HCT116 (cell line): ENCODE data around the gene NFATC1.

Experiments used
- EZH2 ChIP-seq: fragments of 200-600 bp; sonication (generic); IDR thresholded peaks from 2 replicates; pipeline ENCODE4 v1.6.1; 2017; ENCODE audit warnings: antibody characterized with exemption, mixed run types
- EZH2phosphoT487 ChIP-seq: fragments of 200-600 bp; IDR thresholded peaks from 2 replicates; pipeline ENCODE4 v1.6.1; 2018; ENCODE audit warnings: antibody characterized with exemption, borderline replicate concordance
- POLR2A ChIP-seq: IDR thresholded peaks from 2 replicates; pipeline ENCODE4 v1.7.0; 2011; ENCODE audit warnings: borderline replicate concordance; ENCODE audit not compliant: insufficient read depth, insufficient read length; ENCODE audit errors: extremely low read depth
- POLR2AphosphoS5 ChIP-seq: IDR thresholded peaks from 2 replicates; pipeline ENCODE4 v1.6.1; 2011; ENCODE audit warnings: mild to moderate bottlenecking, low read depth, low read length, moderate library complexity
- TCF7L2 ChIP-seq: IDR thresholded peaks from 2 replicates; pipeline ENCODE4 v1.7.0; 2011; ENCODE audit warnings: borderline replicate concordance, inconsistent platforms; ENCODE audit not compliant: insufficient read depth, insufficient read length; ENCODE audit errors: extremely low read depth
- YY1 ChIP-seq: IDR thresholded peaks from 2 replicates; pipeline ENCODE4 v1.6.1; 2011; ENCODE audit warnings: low read length, low read depth, moderate library complexity, mild to moderate bottlenecking; ENCODE audit not compliant: insufficient replicate concordance; ENCODE audit errors: extremely low read depth
- TF ChIP-seq, protein P1 (sequence below), 3 experiments: fragments of 200-600 bp in 1 of 3; sonication (generic) in 1 of 3; IDR thresholded peaks in 2 of 3; conservative IDR thresholded peaks in 1 of 3; 2 replicates each; pipeline ENCODE4 v1.5.1; 2012 to 2017; ENCODE audit warnings: low read depth in 2 of 3, low read length in 2 of 3, antibody characterized with exemption in 1 of 3, borderline replicate concordance in 1 of 3, control low read depth in 1 of 3, mild to moderate bottlenecking in 1 of 3, mixed read lengths in 1 of 3, mixed run types in 1 of 3, moderate library complexity in 1 of 3; ENCODE audit not compliant: insufficient read depth in 1 of 3
- TF ChIP-seq, protein P2 (sequence below): IDR thresholded peaks from 2 replicates; pipeline ENCODE4 v1.6.1; 2012
- TF ChIP-seq, protein P3 (sequence below): IDR thresholded peaks from 2 replicates; pipeline ENCODE4 v1.6.1; 2012
- TF ChIP-seq, protein P4 (sequence below): IDR thresholded peaks from 2 replicates; pipeline ENCODE4 v1.6.1; 2012; ENCODE audit warnings: low read depth

DNA sequence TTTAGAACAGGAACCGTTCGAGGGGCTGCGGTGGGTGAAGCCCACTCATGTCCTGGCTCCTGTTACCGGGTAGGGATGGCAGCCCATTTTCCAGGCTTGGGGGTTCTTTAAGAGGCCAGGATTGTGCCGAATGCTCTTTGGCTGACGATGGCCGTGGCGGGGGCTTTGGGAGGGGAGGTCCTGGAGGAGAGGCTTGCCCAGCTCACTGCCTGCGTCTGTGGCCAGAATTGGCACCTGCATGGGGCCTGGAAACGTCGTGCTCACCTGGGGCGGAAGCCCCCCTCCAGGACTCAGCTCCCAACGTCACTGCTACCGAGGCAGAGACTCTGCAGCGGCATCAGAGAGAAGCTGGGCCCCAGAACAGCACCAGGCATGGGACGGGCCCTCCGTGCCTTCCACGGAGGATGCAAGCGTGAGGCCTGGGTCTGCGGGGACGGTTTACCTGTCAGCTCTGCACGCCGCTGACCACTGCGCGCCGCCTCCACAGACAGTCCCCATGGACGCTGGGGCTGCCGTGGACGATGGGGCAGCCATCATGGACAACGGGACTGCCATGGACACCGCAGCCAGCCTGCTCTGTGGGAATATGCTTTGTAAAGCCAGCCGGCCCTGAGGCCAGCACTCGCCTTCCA, 82.9 kb downstream of the NFATC1 start:
- TF ChIP-seq POLR2A (no peak), POLR2AphosphoS5 (no peak), TCF7L2 (no peak), EZH2phosphoT487 (no peak), YY1 (no peak), EZH2 (no peak)
- TF ChIP-seq, protein P1, sequence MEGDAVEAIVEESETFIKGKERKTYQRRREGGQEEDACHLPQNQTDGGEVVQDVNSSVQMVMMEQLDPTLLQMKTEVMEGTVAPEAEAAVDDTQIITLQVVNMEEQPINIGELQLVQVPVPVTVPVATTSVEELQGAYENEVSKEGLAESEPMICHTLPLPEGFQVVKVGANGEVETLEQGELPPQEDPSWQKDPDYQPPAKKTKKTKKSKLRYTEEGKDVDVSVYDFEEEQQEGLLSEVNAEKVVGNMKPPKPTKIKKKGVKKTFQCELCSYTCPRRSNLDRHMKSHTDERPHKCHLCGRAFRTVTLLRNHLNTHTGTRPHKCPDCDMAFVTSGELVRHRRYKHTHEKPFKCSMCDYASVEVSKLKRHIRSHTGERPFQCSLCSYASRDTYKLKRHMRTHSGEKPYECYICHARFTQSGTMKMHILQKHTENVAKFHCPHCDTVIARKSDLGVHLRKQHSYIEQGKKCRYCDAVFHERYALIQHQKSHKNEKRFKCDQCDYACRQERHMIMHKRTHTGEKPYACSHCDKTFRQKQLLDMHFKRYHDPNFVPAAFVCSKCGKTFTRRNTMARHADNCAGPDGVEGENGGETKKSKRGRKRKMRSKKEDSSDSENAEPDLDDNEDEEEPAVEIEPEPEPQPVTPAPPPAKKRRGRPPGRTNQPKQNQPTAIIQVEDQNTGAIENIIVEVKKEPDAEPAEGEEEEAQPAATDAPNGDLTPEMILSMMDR (IDR thresholded peaks at IDR 0.05 in 2 of 3, conservative IDR thresholded peaks at IDR 0.05 in 1 of 3; ENCODE audit: borderline replicate concordance in 1 of 3, insufficient read depth in 1 of 3, low read depth in 2 of 3, low read length in 2 of 3) = no peak
- TF ChIP-seq, protein P2, sequence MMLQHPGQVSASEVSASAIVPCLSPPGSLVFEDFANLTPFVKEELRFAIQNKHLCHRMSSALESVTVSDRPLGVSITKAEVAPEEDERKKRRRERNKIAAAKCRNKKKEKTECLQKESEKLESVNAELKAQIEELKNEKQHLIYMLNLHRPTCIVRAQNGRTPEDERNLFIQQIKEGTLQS = no peak
- TF ChIP-seq, protein P3, sequence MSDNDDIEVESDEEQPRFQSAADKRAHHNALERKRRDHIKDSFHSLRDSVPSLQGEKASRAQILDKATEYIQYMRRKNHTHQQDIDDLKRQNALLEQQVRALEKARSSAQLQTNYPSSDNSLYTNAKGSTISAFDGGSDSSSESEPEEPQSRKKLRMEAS = no peak
- TF ChIP-seq, protein P4, sequence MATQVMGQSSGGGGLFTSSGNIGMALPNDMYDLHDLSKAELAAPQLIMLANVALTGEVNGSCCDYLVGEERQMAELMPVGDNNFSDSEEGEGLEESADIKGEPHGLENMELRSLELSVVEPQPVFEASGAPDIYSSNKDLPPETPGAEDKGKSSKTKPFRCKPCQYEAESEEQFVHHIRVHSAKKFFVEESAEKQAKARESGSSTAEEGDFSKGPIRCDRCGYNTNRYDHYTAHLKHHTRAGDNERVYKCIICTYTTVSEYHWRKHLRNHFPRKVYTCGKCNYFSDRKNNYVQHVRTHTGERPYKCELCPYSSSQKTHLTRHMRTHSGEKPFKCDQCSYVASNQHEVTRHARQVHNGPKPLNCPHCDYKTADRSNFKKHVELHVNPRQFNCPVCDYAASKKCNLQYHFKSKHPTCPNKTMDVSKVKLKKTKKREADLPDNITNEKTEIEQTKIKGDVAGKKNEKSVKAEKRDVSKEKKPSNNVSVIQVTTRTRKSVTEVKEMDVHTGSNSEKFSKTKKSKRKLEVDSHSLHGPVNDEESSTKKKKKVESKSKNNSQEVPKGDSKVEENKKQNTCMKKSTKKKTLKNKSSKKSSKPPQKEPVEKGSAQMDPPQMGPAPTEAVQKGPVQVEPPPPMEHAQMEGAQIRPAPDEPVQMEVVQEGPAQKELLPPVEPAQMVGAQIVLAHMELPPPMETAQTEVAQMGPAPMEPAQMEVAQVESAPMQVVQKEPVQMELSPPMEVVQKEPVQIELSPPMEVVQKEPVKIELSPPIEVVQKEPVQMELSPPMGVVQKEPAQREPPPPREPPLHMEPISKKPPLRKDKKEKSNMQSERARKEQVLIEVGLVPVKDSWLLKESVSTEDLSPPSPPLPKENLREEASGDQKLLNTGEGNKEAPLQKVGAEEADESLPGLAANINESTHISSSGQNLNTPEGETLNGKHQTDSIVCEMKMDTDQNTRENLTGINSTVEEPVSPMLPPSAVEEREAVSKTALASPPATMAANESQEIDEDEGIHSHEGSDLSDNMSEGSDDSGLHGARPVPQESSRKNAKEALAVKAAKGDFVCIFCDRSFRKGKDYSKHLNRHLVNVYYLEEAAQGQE = no peak
